HG02571 (cell line): ENCODE data around the gene LGI1.

Experiments
- ATAC-seq: cut with Tn5 transposase; IDR thresholded peaks from one replicate; pipeline ENCODE4 v1.9.1; 2021; ENCODE audit warnings: mild to moderate bottlenecking, moderate library complexity; ENCODE audit not compliant: unreplicated experiment

The LGI1 gene

DNA sequence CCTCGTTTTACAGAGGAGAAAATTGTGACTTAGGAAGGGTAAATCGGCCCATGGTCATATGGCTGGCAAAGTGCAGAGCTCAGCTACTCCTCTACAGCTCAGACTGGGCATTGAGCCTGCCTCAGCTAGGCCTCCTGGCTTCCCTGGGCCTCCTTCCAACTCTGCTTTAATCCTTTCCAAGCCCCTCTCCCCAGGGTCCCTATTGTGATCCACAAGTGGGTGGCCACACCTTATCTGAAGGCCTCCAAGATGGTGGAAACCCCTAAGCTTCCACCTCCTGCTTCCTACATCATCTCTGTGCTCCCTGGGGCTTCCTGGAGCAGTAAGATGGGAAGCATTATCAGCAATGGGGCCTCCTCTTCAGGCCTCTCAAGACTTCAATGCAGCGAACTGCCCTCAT lies 3.0 kb upstream of the LGI1 start:
- no peak for ATAC-seq

DNA sequence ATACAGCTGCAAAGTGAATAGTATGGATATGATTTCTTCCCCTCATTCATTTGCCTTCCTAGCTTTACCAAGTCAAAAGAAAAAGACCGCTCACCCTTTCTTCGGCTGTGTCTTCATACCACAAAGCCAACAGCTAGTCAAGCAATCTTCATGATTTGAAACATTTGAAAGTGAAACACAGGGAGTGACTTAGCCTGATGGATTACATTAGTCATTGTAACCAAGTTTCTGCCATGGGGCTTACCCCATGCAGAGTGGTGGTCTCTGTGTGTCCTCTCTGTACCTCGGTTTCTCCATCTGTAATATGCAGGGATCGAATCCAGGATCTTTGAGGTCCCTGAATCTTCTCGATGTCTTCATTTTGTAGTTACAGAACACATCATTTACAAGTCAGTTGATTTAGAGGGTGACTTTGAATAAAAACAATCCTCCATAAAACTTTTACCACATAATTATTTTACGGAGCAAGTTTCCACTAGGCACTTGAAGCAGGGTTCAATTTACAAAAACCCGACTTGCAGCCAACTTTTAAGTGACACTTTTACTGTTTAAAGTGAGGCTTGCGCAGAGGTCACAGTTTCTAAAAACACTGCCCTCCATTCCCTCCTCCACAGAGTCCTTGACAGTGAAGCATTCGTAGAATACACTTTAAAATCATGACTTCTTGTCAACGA lies 2.2 kb upstream of the LGI1 start:
- ATAC-seq, result no peak

DNA sequence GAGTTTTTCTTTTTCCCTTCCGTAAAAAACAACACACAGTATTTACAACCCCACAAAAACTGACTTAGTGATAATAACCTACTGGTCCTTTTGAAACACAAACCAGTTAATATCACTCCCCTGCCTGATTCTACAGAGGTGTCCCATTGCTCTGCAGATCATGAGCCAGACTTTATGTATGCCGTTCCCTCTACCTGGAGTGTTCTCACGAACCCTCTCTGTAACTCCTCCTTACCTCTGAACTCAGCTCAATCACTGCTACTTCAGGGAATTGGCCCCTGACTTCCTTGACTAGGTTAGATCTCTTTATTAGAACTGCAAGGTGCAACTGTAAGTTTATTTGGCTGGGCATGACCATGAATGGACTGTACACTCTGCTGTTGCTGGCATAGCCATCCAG lies 1.6 kb upstream of the LGI1 start:
- no peak for ATAC-seq

DNA sequence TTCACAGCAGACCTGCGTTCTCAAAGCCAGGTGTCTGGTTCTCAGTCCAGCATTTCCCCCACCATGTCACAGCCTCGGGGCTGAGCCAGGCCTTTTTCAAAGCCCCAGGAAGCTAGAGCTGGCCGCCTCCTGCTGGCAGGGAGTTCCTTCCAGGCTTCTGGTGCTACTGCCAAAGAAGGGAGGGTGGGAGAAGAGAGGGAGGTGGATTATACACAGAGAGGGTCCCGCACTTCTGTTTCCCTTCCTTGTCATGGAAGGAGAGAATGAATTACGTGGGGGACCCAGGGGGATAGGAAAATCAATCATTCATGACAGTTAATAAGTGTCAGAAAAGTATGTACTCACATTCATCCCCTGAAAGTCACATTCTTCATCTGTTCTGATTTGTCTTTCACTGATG lies 600 bp upstream of the LGI1 start:
- ATAC-seq, result no peak

DNA sequence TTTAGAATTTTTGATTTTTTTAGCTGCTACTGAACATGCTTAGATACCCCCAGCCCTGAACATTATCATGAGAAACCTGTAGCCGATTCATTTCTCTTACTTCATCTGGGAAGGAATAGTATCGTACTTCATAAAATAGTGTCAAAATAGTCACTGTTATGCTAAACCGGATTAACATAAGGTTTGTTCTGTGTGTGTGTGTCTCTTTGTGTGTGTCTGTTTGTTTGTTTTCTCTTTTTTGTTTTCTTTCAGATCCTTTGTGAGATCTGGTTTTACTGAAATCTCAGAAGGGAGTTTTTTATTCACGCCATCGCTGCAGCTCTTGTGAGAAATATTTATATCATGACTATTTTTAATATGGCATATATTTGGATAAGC lies 761 bp downstream of the LGI1 start:
- no peak for ATAC-seq

DNA sequence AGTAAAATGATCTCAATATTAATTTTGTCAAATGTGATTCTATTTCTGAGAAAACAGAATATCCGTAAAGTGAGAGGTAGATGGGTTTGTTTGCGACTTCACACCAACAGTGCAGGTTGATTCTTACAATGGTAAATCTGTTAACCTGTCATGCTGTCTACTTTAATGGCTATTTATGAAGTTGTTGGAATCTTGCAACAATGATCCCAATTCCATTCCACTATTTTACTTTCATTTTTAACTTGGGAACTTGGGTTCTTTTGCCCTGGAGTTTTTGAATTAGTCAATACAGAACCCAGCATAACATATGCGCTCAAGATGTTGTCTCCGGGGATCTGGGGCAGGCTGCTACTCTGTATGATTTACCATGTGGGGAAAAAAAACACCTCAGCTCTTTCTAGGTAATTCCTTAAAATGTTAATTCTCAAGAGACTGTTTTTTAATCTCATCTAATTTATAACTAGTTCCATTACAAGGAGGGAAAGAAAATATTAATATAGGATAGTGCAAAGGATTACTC lies 1.2 kb downstream of the LGI1 start:
- no peak for ATAC-seq

DNA sequence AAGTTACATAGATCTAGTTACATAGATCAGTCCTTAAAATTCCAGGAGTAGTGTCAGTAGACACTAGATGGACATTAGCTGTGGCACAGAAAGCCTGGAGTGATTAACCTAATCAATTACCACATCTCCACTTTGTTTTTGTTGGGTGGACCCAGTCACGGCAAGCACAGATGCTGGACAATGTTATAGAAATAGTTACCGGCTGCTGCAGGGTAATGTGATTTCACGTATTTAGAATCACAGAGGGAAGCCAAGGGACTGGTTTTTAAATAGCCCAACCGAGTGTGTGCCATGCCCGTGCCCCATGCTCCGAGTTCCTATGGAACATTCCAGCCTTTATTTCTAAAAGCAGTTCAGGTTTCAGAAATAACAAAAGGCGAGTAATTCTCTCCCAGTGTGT lies 2.8 kb downstream of the LGI1 start:
- no peak for ATAC-seq

DNA sequence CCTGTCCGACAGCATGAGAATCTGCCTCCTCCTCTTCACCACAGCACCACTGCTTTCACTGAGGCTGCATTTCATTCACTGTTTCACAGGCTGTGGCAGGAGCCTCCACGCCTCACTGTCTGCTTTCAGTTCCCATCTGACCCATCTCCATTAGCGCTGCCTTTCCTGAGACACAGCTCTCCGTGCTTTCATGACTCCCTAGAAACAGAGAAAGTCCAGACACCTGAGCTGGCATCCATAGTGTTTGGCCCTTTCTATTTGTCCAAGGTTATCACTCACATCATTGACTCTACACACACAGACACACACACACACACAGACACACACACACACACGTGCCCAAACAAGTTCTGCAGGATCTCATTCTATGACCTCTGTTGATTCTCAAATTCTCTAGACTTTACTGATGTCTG lies 5.2 kb downstream of the LGI1 start:
- ATAC-seq, result no peak

DNA sequence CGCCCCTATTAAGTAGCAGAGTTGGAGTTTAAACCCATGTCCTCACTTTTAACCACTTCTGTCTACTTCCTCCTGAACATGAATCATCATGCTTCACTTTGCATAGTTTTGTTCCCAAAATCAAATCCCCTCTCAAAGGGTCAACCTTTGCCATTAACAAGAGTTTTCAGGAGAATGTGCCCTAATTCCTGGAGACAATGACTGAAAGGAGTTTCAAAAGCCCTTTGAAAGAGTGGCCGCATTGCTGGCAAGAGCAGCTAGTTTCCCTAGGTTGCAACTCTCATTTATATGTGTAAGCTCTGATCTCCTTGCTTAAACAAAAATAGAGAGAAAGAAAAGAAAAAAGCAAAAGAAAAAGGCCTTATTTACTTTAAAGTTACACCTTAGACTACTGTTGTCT lies 9.2 kb downstream of the LGI1 start:
- ATAC-seq, result no peak

DNA sequence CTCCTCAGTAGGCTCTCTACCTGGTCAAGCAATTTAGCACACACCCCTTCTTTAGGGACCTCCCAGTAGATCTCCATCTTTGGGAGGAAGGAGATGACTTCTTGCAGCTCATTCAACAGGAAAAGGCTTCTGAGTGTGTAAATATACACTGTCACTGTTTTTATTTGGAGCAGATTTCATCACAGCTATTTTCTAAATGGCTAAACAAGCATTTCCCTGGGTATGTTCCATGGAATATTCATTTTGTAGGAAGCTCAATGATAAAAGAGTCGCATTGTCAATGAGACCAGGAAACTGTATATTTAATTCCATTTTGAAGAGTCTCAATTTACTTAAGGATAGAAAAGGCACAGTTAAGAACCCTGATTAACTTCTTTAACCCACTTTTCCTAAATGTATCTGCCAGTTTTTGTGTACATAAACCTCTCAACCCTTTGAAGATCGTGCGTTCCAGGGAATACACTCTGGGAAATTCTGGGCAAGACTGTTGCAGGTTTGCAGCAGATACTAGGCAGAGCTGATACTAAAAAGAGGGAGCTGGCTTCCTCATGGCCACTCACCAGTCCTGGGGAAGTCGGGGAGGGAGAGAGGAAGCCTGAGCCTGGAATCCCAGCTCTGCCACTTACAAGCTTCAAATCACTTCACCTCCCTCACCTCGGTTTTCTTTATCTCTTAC lies 10.1 kb downstream of the LGI1 start:
- ATAC-seq, result no peak

DNA sequence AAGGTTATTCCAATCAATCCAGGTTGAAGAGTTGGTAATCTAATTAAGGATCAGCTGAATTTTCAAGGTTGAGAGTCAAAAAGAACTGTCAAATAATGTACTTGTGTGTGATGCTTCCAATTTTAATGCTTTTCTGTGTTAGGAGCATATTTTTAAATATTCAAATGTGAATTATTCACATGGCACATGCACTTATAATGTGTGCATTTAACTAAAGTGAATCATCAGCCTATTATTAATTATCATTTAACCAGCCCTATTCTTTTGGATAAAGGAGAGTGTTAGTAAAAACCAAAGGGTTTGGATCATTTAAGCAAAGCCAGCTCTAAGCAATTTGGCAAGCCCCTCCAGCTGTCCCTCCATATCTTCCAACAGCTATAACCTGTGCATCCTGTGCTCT lies 11.2 kb downstream of the LGI1 start:
- ATAC-seq, result no peak

DNA sequence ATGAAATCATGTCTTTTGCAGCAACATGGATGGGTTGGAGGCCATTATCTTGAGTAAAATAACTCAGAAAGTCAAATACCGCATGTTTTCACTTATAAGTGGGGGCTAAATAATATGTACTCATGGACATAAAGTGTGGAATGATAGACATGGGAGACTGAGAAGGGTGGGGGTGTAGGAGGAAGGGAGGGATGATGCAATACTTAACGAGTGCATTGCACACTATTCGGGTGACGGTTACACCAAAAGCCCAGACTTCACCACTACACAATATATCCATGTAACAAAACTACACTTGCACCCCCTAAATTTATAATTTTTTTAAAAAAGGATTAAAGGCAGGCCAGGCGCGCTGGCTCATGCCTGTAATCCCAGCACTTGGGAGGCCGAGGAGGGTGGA lies 13.6 kb downstream of the LGI1 start:
- ATAC-seq, result no peak

DNA sequence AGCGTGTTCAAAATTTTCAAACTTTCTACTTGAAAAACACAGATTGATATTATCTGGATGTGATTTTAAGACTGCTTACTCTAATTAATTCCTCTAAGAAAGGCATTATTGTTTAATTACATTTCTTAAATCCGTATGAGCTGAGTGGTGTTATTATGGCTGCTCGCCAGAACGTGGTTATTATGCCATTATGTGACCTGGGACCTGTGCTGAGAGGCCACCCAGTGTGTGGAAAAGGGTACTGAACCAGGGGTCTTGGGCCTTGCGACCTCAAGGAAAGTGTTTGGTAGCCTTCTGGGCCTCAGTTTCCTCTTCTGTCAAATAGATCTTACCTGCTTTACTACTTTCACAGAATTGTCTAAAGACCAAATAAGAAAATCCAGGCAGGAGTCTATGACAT lies 15.4 kb downstream of the LGI1 start:
- no peak for ATAC-seq

DNA sequence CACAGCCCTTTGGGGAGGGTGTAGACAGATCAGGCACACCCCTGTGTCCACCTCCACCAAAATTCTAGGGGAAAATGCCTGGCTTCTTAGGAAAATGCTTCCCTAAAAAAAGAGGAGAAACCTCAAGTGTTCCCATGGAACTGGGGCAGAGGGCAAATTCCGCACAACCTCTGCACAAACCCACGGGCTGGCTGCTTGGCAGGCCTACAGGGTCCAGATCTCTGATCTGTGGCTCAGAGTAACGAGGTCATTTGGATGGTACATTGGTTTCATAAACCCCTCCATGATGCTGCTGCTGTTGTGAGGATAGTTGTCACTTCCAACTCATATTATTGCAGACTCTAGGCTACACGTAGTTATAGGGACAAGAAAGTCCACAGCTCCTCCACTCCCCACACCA lies 16.0 kb downstream of the LGI1 start:
- no peak for ATAC-seq

DNA sequence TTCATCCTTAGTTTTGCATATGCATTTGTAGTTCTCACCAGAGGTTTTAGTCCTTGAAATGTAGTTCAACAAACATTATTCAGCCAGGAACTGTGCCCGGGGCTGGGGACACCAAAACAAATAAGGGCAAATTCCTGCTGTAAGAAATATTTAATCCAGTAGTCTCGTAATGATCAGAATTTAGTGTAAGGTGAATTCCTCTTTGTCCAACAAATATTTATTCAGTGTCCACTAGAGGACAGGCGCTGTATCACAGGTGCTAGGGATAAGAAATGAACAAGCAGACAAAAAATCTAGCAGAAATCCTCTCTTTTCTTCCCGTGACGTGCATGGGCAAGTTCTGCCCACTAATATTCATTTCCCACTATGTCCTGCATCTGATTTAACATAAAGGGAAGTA lies 17.6 kb downstream of the LGI1 start:
- no peak for ATAC-seq

DNA sequence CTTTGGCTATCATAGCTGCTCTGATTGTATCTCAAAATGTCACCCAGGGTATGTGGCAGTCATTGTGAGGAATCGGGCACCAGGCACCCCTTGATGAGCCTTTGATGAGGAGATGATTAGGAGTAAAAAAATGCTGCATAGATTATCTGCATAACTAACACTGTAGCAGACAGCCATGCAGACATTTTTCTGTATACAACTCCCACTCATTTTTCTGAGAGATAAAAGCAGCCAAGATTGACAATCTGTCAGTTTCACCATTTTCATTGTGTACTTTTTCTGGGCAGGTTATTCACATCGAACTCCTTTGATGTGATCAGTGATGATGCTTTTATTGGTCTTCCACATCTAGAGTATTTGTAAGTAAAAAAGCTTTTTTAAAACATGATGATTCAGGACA lies 19.4 kb downstream of the LGI1 start:
- ATAC-seq, result no peak

DNA sequence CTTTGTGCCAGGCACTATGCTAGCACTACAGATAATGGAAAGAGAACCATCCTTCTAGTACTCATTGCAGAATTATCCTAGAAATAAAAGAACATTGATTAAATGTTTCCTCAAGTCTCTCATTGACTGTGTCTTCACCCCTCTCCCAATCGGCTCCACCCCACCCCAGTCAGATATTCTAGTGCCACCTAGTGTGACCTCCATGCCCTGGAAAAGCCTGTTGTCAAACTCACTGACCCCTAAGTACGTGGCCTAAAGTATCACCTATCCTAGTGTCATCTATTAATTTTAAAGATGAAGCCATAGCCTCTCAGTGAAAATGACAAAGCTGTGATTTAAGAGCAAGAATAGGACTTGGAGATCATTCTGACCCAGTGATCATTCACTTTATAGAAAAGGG lies 26.3 kb downstream of the LGI1 start:
- ATAC-seq, result no peak

DNA sequence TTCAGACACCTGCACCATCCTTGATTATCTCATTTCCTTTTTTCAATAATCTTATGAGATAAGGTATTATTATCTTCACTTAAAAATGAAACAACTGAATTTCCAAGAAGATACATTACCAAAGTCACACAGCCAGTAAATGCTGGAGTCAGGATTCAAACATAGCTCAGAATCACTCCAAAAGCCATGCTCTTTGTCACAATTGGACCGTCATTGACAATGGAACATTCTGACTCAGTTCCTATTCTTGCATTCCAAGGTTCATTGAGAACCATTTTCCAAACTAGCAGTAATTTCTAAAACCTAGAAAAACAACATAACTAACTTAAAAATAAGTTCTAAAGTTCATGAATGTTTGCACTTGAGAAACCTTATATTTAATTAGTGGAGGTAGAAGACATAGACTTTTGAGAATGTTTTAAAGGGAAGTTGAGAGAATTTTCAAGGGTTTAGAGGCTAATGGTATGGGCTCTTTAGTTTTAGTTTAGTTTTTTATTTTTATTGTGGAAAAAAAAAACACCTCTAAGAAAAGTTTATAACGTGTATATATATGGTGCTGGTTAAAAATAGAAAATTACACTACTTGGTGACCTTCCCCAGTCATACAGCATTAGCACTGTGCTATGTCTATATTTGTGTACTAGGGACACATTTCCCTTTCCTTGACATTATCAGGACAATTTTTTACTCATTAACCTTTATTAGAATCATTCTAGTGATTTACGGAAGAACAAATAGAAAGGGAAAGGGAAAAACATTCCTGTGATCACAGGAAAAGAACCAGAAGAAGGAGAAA lies 30.9 kb downstream of the LGI1 start:
- no peak for ATAC-seq

DNA sequence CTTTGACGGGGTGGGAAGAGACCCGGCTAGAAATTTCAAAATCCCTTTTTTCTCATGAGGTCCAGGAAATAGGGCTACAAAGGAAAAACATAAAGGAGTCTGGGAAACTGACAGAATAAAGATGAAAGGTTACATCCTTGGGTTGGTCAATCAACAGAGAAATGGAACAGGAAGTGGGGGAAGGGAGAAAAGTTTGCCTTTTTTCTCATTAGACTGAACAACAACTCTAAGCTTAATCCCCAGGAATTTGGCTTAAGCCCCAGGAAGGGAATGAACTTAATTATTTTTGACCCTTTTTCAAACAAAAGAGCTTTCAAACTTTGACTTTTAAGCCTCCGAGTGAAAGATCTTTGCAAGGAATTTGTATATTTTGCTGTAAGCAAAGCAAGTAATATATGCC lies 32.7 kb downstream of the LGI1 start:
- no peak for ATAC-seq

DNA sequence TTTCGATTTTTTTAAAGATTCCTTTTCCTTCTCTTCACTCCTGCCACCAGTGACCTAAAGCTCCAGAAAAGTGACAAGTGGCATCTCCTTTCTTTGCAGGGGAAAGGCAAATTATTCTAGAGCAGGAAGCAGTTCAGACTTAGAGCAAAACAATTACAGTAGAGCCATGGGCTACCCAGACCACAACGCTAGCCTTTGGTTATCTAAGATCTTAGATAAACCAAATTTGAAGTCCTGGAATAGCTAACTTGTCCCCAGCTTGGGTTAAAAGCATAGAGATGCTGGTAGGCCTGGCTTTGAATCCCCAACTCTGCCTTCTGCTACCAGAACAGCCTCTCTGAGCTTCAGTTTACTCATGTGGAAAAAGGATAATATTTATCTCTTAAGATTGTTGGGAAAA lies 38.4 kb downstream of the LGI1 start:
- no peak for ATAC-seq

DNA sequence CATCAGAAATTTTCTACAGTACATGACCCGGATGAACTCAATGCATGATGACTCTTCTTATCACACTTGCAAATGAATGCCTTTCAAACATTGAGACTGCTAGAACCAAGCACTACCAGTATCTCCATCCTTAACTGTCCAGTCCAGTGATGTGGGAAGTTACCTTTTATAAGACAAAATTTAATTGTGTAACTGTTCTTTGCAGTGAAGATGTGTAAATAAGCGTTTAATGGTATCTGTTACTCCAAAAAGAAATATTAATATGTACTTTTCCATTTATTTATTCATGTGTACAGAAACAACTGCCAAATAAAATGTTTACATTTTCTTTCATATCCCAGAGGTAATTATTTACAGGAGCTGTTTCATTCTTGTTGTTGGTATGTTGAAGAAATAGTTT lies 40.1 kb downstream of the LGI1 start:
- ATAC-seq, result no peak

DNA sequence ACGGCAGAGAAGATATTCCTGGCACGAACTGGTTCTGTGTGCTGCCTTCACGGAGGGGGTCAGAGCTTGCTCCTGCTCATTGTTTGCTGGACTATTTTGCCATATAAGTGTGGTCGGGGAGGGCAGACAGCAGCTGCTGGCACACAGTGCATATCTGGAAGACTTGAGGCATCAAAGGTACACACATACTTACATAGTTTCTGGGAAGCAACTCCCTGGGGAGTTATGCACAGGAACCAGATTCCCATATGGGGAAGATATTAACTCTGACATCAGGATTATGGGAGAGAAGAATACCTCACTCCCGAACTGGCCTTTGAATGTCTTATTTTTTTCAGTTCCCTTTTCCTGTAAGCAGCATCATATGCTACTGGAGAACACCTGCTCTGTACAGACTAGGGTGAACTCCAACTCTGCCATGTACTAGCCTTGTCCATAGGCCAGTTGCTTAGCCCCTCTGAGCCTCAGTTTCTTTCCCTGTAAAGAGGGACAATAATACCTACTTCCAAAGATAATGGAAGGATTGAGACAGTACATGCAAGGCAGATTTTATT lies 41.5 kb downstream of the LGI1 start:
- no peak for ATAC-seq
